ENCODE data around the gene RYR2.
"Not testable (repeated sequence)": the region's sequence is repeated elsewhere in the genome, so short reads cannot be mapped to it uniquely, and the experiment has no call there.

The RYR2 gene

GRCh38 chr1:237277994-237278393 lies 236.0 kb downstream of the RYR2 start:
- not testable (repeated sequence) for DNase-seq

GRCh38 chr1:237279629-237280028 lies 237.6 kb downstream of the RYR2 start:
- no peak for DNase-seq

- no peak for DNase-seq
These were observed 239.5 kb downstream of the RYR2 start for GRCh38 chr1:237281481-237281880.

- no peak for DNase-seq
These were observed 240.3 kb downstream of the RYR2 start for GRCh38 chr1:237282208-237282783.

DNA sequence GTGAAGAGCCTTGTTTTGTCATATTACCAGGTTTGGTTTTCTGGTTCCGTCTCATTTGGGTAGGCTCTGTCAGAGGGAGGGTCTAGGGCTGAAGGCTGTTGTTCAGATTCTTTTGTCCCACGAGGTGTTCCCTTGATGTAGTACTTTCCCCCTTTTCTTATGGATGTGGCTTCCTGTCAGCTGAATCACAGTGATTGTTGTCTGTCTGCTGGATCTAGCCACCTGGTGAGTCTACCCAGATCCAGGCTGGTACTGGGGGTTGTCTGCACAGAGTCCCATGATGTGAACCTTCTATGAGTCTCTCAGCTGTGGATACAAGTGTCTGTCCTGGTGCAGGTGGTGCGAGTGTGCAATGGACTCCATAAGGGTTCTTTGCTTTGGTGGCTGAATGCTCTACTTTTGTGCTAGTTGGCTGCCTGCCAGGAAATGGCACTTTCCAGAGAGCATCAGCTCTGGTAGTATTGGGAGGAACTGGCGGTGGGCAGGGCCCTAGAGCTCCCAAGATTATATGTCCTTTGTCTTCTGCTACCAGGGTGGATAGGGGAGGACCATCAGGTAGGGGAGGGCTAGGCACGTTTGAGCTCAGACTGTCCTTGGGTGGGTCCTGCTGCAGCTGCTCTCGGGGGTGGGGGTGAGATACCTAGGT lies 246.0 kb downstream of the RYR2 start:
- no peak for DNase-seq

- no peak for DNase-seq
These were observed 251.8 kb downstream of the RYR2 start for GRCh38 chr1:237293804-237294203.

DNA sequence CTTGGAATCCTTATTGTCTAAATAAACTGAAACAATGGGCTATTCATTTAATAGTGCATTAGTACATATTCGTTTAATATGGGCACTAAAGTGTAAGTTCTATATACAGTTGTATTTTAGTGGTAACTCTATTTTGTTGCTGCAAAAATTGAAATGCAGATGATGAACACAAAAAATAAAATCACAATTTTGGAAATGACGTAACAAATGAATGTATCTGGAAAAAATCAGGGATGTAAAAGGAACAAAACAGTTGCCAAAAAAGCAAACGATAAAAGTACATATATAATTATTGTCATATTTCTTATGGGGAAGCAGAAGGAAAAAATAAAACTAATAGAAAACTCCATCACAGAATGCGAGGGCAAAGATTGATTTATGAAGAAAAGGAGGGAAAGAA lies 254.9 kb downstream of the RYR2 start:
- DNase-seq: no peak

DNA sequence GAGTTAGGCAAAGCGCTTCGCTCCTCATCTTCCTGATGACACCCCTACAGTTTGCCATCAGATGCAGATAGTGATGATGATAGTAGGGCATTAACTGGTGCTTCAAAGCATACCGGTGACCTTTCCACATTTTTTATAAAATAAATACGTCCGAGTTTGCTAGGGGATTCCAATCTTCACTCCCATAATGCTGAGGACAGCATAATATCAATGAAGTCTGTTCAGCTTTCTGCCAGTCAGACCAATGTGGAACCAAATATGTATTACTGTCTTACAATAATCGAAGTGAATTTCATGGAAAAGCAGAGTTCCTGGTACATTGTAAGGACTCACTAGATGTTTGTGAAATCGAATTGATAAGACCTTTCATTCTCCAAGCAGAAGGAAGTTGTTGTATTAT lies 258.7 kb downstream of the RYR2 start:
- DNase-seq: no peak

DNA sequence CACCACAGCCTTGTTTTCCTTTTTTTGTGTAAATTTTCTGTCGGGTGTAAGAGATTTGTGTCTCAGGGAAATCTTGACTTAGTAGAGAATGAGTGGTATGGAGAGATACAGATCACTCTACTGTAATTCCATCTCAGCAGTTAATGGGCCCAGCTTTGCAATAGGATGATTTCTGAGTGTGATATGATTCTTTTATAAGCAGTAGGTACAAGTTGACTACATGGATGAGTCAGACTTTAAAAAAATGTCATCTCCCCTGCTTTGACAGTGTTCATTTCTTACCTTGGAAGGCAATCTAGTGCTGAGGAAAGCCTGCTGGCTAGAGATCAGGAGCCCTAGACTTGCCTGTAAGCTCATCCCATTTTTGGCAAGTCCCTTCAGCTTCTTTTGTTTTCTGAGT lies 261.9 kb downstream of the RYR2 start:
- DNase-seq: no peak

- DNase-seq: no peak
These were observed 264.7 kb downstream of the RYR2 start for GRCh38 chr1:237306726-237307125.

DNA sequence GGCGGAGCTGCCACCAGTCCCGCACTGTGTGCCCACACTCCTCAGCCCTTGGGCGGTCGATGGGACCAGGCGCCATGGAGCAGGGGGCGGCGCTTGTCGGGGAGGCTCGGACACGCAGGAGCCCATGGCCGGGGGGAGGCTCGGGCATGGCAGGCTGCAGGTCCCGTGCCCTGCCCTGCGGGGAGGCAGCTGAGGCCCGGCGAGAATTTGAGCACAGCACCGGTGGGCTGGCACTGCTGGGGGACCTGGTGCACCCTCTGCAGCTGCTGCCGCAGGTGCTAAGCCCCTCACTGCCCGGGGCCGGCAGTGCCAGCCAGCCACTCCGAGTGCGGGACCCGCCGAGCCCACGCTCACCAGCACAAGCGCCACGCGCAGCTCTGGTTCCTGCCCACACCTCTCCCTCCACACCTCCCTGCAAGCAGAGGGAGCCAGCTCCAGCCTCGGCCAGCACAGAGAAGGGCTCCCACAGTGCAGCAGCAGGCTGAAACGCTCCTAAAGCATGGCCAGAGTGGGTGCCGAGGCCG lies 267.7 kb downstream of the RYR2 start:
- DNase-seq: no peak

- no peak for DNase-seq
These were observed 274.4 kb downstream of the RYR2 start for GRCh38 chr1:237316352-237316751.

- DNase-seq: no peak
These were observed 276.8 kb downstream of the RYR2 start for GRCh38 chr1:237318748-237319147.

DNA sequence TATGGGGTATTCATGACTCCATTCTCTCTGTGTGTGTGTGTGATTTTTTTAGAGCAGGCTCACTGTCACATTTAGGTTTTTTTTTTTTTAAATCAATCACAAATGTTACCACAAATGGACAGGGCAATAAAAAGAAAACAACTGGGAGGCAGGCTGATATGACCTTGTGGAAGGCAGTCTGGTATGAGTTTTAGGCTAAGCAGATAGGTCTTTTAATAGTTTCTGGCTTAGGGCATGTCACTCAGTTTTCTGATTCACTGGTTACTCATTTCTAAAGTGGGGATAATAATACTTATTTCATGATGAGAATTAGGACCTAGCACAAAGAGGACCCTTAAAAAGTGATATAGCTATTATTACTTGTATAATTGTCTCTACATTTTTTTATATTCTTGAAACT lies 278.9 kb downstream of the RYR2 start:
- no peak for DNase-seq

GRCh38 chr1:237324226-237324625 lies 282.2 kb downstream of the RYR2 start:
- DNase-seq: no peak

- DNase-seq: no peak
These were observed 285.1 kb downstream of the RYR2 start for GRCh38 chr1:237327061-237327460.

DNA sequence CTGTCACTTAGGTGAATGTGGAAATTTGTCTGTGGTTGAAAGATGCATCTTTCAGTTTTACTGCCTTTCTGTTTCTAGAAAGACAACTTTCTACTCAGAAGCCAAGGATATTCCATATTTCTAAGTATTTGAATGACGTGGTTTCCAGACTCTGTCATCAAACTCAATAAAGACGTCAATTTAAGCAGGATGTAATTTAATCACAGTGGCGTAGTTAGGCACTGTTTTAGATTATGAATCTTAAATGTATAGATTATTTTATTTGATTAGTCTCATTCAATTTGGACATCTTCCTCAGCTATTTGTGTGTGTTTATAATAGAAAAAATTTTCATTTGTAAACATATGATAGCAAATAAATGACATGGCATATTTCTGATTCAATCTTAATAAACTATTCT lies 298.9 kb downstream of the RYR2 start:
- no peak for DNase-seq

GRCh38 chr1:237341391-237341790 lies 299.4 kb downstream of the RYR2 start:
- no peak for DNase-seq

DNA sequence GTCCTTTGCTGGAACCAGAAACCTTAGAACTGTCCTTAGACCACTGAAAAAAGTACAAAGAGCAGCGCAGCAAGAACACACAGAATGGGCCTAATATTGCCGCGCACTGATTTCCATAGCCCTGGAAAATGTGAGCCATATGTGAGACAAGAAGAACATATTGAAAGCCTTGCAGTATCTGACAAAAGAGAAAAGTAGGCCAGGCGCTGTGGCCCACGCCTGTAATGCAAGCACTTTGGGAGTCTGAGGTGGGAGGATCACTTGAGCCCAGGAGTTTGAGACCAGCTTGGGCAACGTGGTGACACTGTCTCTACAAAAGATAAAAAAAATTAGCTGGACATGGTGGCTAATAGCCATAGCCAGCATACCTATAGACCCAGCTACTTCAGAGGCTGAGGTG lies 300.7 kb downstream of the RYR2 start:
- no peak for DNase-seq

DNA sequence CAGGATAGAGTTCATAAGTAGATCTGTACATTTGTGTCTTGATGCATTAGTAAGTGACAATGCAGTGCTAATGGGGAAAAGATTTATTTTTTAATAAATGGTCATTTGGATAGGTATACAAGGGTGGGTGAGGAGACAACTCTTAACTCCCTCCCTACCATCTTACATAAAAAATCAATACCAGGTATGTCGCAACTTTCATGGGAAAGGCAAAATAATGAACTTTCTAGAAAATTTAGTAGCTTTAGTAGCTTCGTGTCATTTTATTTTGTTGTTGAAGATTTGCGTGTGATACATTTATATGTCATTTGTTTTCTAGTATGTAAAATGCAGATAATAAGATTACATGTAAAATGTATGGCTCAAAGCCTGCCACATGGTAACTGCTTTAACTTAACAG lies 310.8 kb downstream of the RYR2 start:
- no peak for DNase-seq

GRCh38 chr1:237353918-237354317 lies 311.9 kb downstream of the RYR2 start:
- DNase-seq: no peak

- no peak for DNase-seq
These were observed 313.0 kb downstream of the RYR2 start for GRCh38 chr1:237355022-237355421.

DNA sequence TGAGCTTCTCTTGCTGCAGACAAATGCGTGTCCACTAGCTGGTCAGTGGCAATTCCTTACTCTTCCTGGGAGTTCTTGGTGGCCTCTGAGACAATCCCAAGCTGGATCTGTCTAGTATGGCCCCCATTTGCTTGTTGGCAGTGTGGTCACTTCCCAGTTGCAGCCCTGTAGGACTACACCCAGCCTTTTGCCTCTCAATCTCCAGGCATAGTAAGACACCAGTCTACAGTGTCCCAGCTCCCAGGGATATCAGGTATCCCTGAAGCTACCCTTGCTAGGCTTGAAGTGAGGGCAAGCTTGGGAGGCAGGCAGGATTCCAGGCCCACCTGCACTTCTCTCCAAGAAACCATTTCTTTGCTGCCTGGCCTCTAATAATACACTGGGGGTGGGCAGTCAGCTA lies 316.6 kb downstream of the RYR2 start:
- DNase-seq: no peak

- DNase-seq: no peak
These were observed 325.8 kb downstream of the RYR2 start for GRCh38 chr1:237367758-237368157.

GRCh38 chr1:237371477-237371876 lies 329.5 kb downstream of the RYR2 start:
- not testable (repeated sequence) for DNase-seq

All from GOT3 (cell line).